KBM-7 (cell line): Measurements from ENCODE around the gene LAMB1.
"Not testable (repeated sequence)": the region's sequence is repeated elsewhere in the genome, so short reads cannot be mapped to it uniquely, and the experiment has no call there.

Source experiments
- DNase-seq: peaks from one replicate; pipeline ENCODE4 v3.0.0-alpha.2; 2015
- in situ Hi-C: fragments of 300-500 bp; cut with MboI; formaldehyde crosslinking; loops from 2 replicates; pipeline ENCODE4 v1.14.3; 2020; ENCODE audit warnings: low sequenced_read_pairs, low pct_unique_long_range_greater_than_20kb, mixed read lengths

The LAMB1 gene

GRCh38 chr7:107934991-107935770, 67.8 kb downstream of the LAMB1 start:
- DNase-seq, result no peak
- in situ Hi-C loops, result no loop called here

GRCh38 chr7:107933386-107934013, 69.5 kb downstream of the LAMB1 start:
- no peak for DNase-seq
- in situ Hi-C loops, result no loop called here

- in situ Hi-C loops, result no loop called here
- DNase-seq, result no peak
Measured at GRCh38 chr7:107932805-107933204, 70.2 kb downstream of the LAMB1 start.

GRCh38 chr7:107931740-107932515, 71.0 kb downstream of the LAMB1 start:
- no peak for DNase-seq
- in situ Hi-C loops, result no loop called here

GRCh38 chr7:107926481-107926880, 76.5 kb downstream of the LAMB1 start:
- in situ Hi-C loops, result no loop called here
- DNase-seq, result no peak

- in situ Hi-C loops, result no loop called here
- peak; percentile 43 for DNase-seq
Measured at GRCh38 chr7:107924841-107925504, 78.0 kb downstream of the LAMB1 start.

GRCh38 chr7:107922886-107923285, 80.1 kb downstream of the LAMB1 start:
- in situ Hi-C loops, result no loop called here
- no peak for DNase-seq

- DNase-seq, in situ Hi-C loops: not testable (repeated sequence)
Measured at GRCh38 chr7:107921826-107922225, 81.1 kb downstream of the LAMB1 start.

GRCh38 chr7:107920048-107920772, 82.8 kb downstream of the LAMB1 start:
- in situ Hi-C loops, result no loop called here
- peak; percentile 14 for DNase-seq

GRCh38 chr7:107918948-107919347, 84.0 kb downstream of the LAMB1 start:
- in situ Hi-C loops, result no loop called here
- DNase-seq, result no peak

- in situ Hi-C loops, result no loop called here
- DNase-seq, result no peak
Measured at GRCh38 chr7:107917763-107918651, 85.0 kb downstream of the LAMB1 start.

GRCh38 chr7:107915541-107915940, 87.4 kb downstream of the LAMB1 start:
- DNase-seq, result no peak
- in situ Hi-C loops, result no loop called here

- DNase-seq, result peak; percentile 18
- in situ Hi-C loops, result no loop called here
Measured at GRCh38 chr7:107914831-107915230, 88.1 kb downstream of the LAMB1 start.

- in situ Hi-C loops, result no loop called here
- DNase-seq, result no peak
Measured at GRCh38 chr7:107913851-107914250, 89.1 kb downstream of the LAMB1 start.

GRCh38 chr7:107911981-107912380, 91.0 kb downstream of the LAMB1 start:
- in situ Hi-C loops, result no loop called here
- no peak for DNase-seq

- in situ Hi-C loops, result no loop called here
- DNase-seq, result no peak
Measured at GRCh38 chr7:107909445-107909844, 93.5 kb downstream of the LAMB1 start.

GRCh38 chr7:107907790-107908189, 95.2 kb downstream of the LAMB1 start:
- in situ Hi-C loops, result no loop called here
- DNase-seq, result no peak

- DNase-seq, result no peak
- in situ Hi-C loops, result no loop called here
Measured at GRCh38 chr7:107902381-107902780, 100.6 kb downstream of the LAMB1 start.
